ENCODE measurements around the gene FITM1.

DNA sequence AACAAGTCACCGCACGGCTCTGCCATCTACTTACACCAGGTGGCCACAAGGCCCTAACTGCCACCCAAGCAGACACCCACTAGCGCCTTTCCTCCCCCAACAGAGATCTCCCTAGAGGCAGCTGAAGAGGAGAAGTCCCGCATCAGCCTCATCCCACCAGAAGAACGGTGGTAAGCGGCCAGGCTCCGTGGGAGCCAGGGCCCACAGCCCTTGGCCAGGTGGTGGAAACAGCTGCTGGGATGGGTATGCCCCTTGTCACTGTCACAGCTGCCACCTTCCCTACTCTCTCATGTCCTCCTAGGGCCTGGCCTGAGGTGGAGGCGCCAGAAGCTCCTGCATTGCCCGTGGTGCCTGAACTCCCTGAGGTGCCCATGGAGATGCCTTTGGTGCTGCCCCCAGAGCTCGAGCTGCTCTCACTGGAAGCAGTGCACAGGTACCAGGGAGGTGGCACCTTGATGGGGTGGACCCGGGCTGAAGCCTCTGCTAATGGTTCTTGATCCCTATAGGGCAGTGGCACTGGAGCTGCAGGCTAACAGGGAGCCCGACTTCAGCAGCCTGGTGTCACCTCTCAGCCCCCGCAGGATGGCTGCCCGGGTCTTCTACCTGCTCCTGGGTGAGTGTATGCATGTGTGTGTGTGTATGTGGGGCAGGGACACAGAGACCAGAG lies 49.0 kb downstream of the FITM1 start:
- TF ChIP-seq POLR2AphosphoS5 (IDR thresholded peaks at IDR 0.05; ENCODE audit: borderline replicate concordance, low read depth, low read length): no peak
- TF ChIP-seq FOXP2 (optimal IDR thresholded peaks at IDR 0.05; ENCODE audit: control extremely low read depth, extremely low read length, insufficient read depth): no peak

Measured in SK-N-MC (cell line).